CD8-positive, alpha-beta memory T cell (primary cell): ENCODE results near the gene GNPDA1. TPM values are rescaled to one million over a fixed set of nuclear protein-coding genes. Genes with fewer than 3 reads are reported as not detected.

ENCODE experiments used
- polyA plus RNA-seq: library from polyadenylated mRNA; unstranded; fragments of 300-500 nt; fragmentation: Illumina TruSeq; gene quantifications from one replicate; pipeline ENCODE4 v1.2.3, GENCODE V29; 2021
- total RNA-seq, 2 experiments: library from RNA; stranded (reverse); gene quantifications; one replicate each; pipeline ENCODE4 v1.2.3, GENCODE V29; 2021

The GNPDA1 gene
- total and polyA plus RNA-seq, 3 experiments from 2014 or later = 32.5 to 70.0 (median 62.4) TPM

Other genes with a start within 250 kb of the GNPDA1 start
- gene PCDH1, start 134.6 kb downstream of the GNPDA1 start, total RNA-seq = not detected
- 0.54 TPM for gene PCDH1, start 134.6 kb downstream of the GNPDA1 start, polyA plus RNA-seq
- 10 to 100 TPM; 48.8 to 50.2 TPM for gene DELE1, start 89.2 kb downstream of the GNPDA1 start, total RNA-seq
- gene DELE1, start 89.2 kb downstream of the GNPDA1 start, polyA plus RNA-seq = 27.3 TPM
- under 1 TPM; 0.33 to 0.88 TPM for gene PCDH12, start 54.8 kb downstream of the GNPDA1 start, total RNA-seq
- 0.07 TPM for gene PCDH12, start 54.8 kb downstream of the GNPDA1 start, polyA plus RNA-seq
- gene RNF14, start 43.9 kb downstream of the GNPDA1 start, total RNA-seq = 10 to 100 TPM; 46.2 to 49.6 TPM
- gene RNF14, start 43.9 kb downstream of the GNPDA1 start, polyA plus RNA-seq = 43.7 TPM
- gene NDFIP1, start 95.8 kb upstream of the GNPDA1 start, total RNA-seq = 10 to 100 TPM; 81.3 to 84.4 TPM
- 58.3 TPM for gene NDFIP1, start 95.8 kb upstream of the GNPDA1 start, polyA plus RNA-seq